ENCODE data around the gene XBP1. TPM values are rescaled to one million over a fixed set of nuclear protein-coding genes. Genes with fewer than 3 reads are reported as not detected.
"Not testable (repeated sequence)": the region's sequence is repeated elsewhere in the genome, so short reads cannot be mapped to it uniquely, and the experiment has no call there.

XBP1 gene
- total RNA-seq, 1 donor from 2014 or later = 141 TPM

- Histone ChIP-seq H3K9me3 (no peaks in the 10 kb centered on the region), H3K27ac (no peak overlapping the region), H3K27me3 (no peaks in the 10 kb centered on the region), H3K4me1 (peaks cover 12% of the 10 kb centered on the region), H3K4me3 (no peak overlapping the region), H3K36me3 (no peaks in the 10 kb centered on the region)
- no peak for DNase-seq (ENCODE audit: extremely low spot score in 2 of 2)
- no peak for TF ChIP-seq POLR2A (IDR thresholded peaks at IDR 0.05)
- no peak for TF ChIP-seq POLR2AphosphoS5 (IDR thresholded peaks at IDR 0.05; ENCODE audit: insufficient read depth in 1 of 2, low read depth in 1 of 2)
- TF ChIP-seq, protein P1, sequence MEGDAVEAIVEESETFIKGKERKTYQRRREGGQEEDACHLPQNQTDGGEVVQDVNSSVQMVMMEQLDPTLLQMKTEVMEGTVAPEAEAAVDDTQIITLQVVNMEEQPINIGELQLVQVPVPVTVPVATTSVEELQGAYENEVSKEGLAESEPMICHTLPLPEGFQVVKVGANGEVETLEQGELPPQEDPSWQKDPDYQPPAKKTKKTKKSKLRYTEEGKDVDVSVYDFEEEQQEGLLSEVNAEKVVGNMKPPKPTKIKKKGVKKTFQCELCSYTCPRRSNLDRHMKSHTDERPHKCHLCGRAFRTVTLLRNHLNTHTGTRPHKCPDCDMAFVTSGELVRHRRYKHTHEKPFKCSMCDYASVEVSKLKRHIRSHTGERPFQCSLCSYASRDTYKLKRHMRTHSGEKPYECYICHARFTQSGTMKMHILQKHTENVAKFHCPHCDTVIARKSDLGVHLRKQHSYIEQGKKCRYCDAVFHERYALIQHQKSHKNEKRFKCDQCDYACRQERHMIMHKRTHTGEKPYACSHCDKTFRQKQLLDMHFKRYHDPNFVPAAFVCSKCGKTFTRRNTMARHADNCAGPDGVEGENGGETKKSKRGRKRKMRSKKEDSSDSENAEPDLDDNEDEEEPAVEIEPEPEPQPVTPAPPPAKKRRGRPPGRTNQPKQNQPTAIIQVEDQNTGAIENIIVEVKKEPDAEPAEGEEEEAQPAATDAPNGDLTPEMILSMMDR (IDR thresholded peaks at IDR 0.05) = no peak
- intact Hi-C loops (cut with DNase I) = no loop called here
Observed at GRCh38 chr22:28769394-28770085, 30.8 kb downstream of the XBP1 start.

- no peak for DNase-seq (ENCODE audit: extremely low spot score in 2 of 2)
- no peaks in the 10 kb centered on the region for H3K36me3 ChIP-seq
- H3K9me3 ChIP-seq = no peaks in the 10 kb centered on the region
- H3K27me3 ChIP-seq = no peaks in the 10 kb centered on the region
- H3K4me1 ChIP-seq = peaks cover 5% of the 10 kb centered on the region
- no peak overlapping the region for H3K27ac ChIP-seq
- intact Hi-C loops (cut with DNase I) = no loop called here
- TF ChIP-seq, protein P1 (IDR thresholded peaks at IDR 0.05) = no peak
- H3K4me3 ChIP-seq = no peak overlapping the region
Observed at GRCh38 chr22:28768701-28769393, 31.5 kb downstream of the XBP1 start.

GRCh38 chr22:28766628-28767027 lies 33.7 kb downstream of the XBP1 start:
- Histone ChIP-seq H3K27me3 (no peaks in the 10 kb centered on the region), H3K36me3 (no peaks in the 10 kb centered on the region), H3K9me3 (no peaks in the 10 kb centered on the region), H3K27ac (no peak overlapping the region), H3K4me1 (no peaks in the 10 kb centered on the region), H3K4me3 (no peak overlapping the region)
- intact Hi-C loops (cut with DNase I) = no loop called here
- TF ChIP-seq POLR2AphosphoS5 (IDR thresholded peaks at IDR 0.05; ENCODE audit: insufficient read depth in 1 of 2, low read depth in 1 of 2) (no peak), POLR2A (IDR thresholded peaks at IDR 0.05) (no peak)
- TF ChIP-seq, protein P1 (IDR thresholded peaks at IDR 0.05) = no peak
- DNase-seq (ENCODE audit: extremely low spot score in 2 of 2) = no peak

GRCh38 chr22:28762000-28762399 lies 38.4 kb downstream of the XBP1 start:
- H3K36me3 ChIP-seq; H3K27ac ChIP-seq; intact Hi-C loops (cut with DNase I); H3K9me3 ChIP-seq; H3K4me3 ChIP-seq; H3K4me1 ChIP-seq; H3K27me3 ChIP-seq; DNase-seq (ENCODE audit: extremely low spot score in 2 of 2): not testable (repeated sequence)

DNA sequence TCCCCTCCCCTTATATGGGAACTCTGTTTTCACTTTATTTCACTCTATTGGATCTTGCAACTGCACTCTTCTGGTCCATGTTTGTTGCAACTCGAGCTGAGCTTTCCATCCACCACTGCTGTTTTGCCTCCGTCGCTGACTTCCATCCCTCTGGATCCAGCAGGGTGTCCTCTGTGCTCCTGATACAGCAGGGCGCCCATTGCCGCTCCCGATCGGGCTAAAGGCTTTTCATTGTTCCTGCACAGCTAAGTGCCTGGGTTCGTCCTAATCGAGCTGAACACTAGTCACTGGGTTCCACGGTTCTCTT lies 39.0 kb downstream of the XBP1 start:
- Histone ChIP-seq H3K27ac (no peak overlapping the region), H3K9me3 (no peaks in the 10 kb centered on the region), H3K4me3 (no peak overlapping the region), H3K36me3 (no peaks in the 10 kb centered on the region), H3K4me1 (no peaks in the 10 kb centered on the region), H3K27me3 (no peaks in the 10 kb centered on the region)
- intact Hi-C loops (cut with DNase I) = no loop called here
- TF ChIP-seq, protein P1 (IDR thresholded peaks at IDR 0.05) = no peak
- no peak for TF ChIP-seq POLR2AphosphoS5 (IDR thresholded peaks at IDR 0.05; ENCODE audit: insufficient read depth in 1 of 2, low read depth in 1 of 2)
- TF ChIP-seq POLR2A (IDR thresholded peaks at IDR 0.05) = no peak
- no peak for DNase-seq (ENCODE audit: extremely low spot score in 2 of 2)

All from vagina (tissue), 2 donors.